ENCODE measurements around the gene TMX2. TPM values are rescaled to one million over a fixed set of nuclear protein-coding genes. Genes with fewer than 3 reads are reported as not detected.
A peak's percentile ranks its signal among the peaks of the same experiment; 100 is the strongest.

TMX2 gene
- total and polyA plus RNA-seq, 10 of the 15 experiments (the other 5 are each of a cell fraction or from before 2014, with no cell fraction given) = 64.3 to 134 (median 91.6) TPM

- TF ChIP-seq BCLAF1 (IDR thresholded peaks at IDR 0.05) (no peak), SIN3A (IDR thresholded peaks at IDR 0.05; ENCODE audit: low read depth, low read length) (peak; percentile 68), TBL1XR1 (IDR thresholded peaks at IDR 0.05; ENCODE audit: low read depth, low read length) (no peak), HDAC2 (IDR thresholded peaks at IDR 0.05) (no peak), BCL3 (IDR thresholded peaks at IDR 0.05; ENCODE audit: borderline replicate concordance, insufficient read depth, low read depth, low read length, poor library complexity, severe bottlenecking) (peak; percentile 25), CBFB (IDR thresholded peaks at IDR 0.05; ENCODE audit: low read depth) (0 out of 2 replicates have a peak, but pooled peaks have one; percentile 14), E4F1 (IDR thresholded peaks at IDR 0.05; ENCODE audit: borderline replicate concordance, partially characterized antibody) (no peak), DPF2 (IDR thresholded peaks at IDR 0.05) (peak; percentile 49), HDGF (IDR thresholded peaks at IDR 0.05) (peak; percentile 88; the same call in 1 of the 2 replicates), RBBP5 (conservative IDR thresholded peaks at IDR 0.05) (no peak), IKZF1 (conservative IDR thresholded peaks at IDR 0.05) (peak; percentile 64), SIX5 (IDR thresholded peaks at IDR 0.05; ENCODE audit: low read depth, low read length, severe bottlenecking) (no peak), TCF12 (IDR thresholded peaks at IDR 0.05; ENCODE audit: low read depth, low read length) (no peak), SUPT20H (IDR thresholded peaks at IDR 0.05; ENCODE audit: borderline replicate concordance, control insufficient read depth, low read depth, low read length) (no peak), PKNOX1 (IDR thresholded peaks at IDR 0.05) (no peak), MAX (IDR thresholded peaks at IDR 0.05; ENCODE audit: low read depth, low read length) (peak; percentile 43; the same call in 1 of the 2 replicates), ZBTB11 (CRISPR knock-in tag; IDR thresholded peaks at IDR 0.05) (peak; percentile 61)
Measured at GRCh38 chr11:57667736-57668433, 44.5 kb upstream of the TMX2 start, which contains the start of gene ZDHHC5 (continued).
